Heart left ventricle (tissue), 16 donors: ENCODE results near the gene GRM2. TPM values are rescaled to one million over a fixed set of nuclear protein-coding genes. Genes with fewer than 3 reads are reported as not detected.

Source experiments
- ATAC-seq, 4 donors: fragments of 200-7000 bp; cut with Tn5 transposase; one replicate each; pipeline ENCODE4 v1.9.1; 2020 to 2022; ENCODE audit warnings: moderate library complexity in 4 of 4, mild to moderate bottlenecking in 3 of 4, moderate number of reproducible peaks in 1 of 4
- DNase-seq, 5 donors: peaks; one replicate each; pipeline ENCODE4 v3.0.0-alpha.2; 2020
- H3K27ac ChIP-seq, 12 donors: fragments of 200-600 bp; sonication (generic) in 4 of 12; one replicate each; pipeline versions ENCODE4 v1.5.0 to v1.8.0; 2016 to 2022; ENCODE audit warnings: mild to moderate bottlenecking in 2 of 12
- H3K27me3 ChIP-seq, 9 donors: fragments of 200-600 bp; sonication (generic) in 2 of 9; one replicate each; pipeline versions ENCODE4 v1.5.1 to v1.8.0; 2016 to 2022; ENCODE audit warnings: mild to moderate bottlenecking in 3 of 9
- H3K36me3 ChIP-seq, 9 donors: fragments of 200-600 bp; sonication (generic) in 2 of 9; one replicate each; pipeline versions ENCODE4 v1.5.0 to v1.8.0; 2018 to 2022; ENCODE audit warnings: mild to moderate bottlenecking in 2 of 9
- H3K4me1 ChIP-seq, 12 donors: fragments of 200-600 bp; sonication (generic) in 4 of 12; one replicate each; pipeline versions ENCODE4 v1.5.0 to v1.8.0; 2016 to 2022; ENCODE audit warnings: mild to moderate bottlenecking in 3 of 12
- H3K4me3 ChIP-seq, 12 donors: fragments of 200-600 bp; sonication (generic) in 4 of 12; one replicate each; pipeline versions ENCODE4 v1.5.0 to v1.8.0; 2017 to 2022; ENCODE audit warnings: mild to moderate bottlenecking in 9 of 12, moderate library complexity in 4 of 12
- H3K9me3 ChIP-seq, 12 donors: fragments of 200-600 bp; sonication (generic) in 4 of 12; one replicate each; pipeline versions ENCODE4 v1.5.0 to v1.8.0; 2016 to 2022; ENCODE audit warnings: mild to moderate bottlenecking in 1 of 12
- POLR2A ChIP-seq, 2 donors: fragments of 450-650 bp; IDR thresholded peaks; one replicate each; pipeline ENCODE4 v1.6.1; 2017; ENCODE audit warnings: antibody characterized with exemption in 2 of 2, mild to moderate bottlenecking in 2 of 2, moderate library complexity in 2 of 2
- WGBS, 4 donors: extraction: QIAGEN DNeasy Blood & Tissue Kit in 2 of 4; methylation state at CpG; one replicate each; pipeline versions ENCODE4 v1.1.5 to v1.1.7; 2013 to 2018; 5-methylcytosine and 5-hydroxymethylcytosine counted together
- intact Hi-C, 10 donors: fragments of 100-400 bp; cut with DNase I; formaldehyde crosslinking; loops; one replicate each; pipeline versions ENCODE4 v1.11.1 to v1.14.2; 2022
- polyA plus RNA-seq, 2 donors: library from polyadenylated mRNA; stranded (reverse); fragments of 200-250 nt; gene quantifications; one replicate each; pipeline ENCODE4 v1.2.3, GENCODE V29; 2013
- total RNA-seq, 9 donors: library from RNA; depleted of rRNA in 2 of 9; stranded (reverse); fragments of >200 nt in 2 of 9; fragmentation: NEBNext Ultra II Directional in 3 of 9; extraction: Animal tissue kit (Norgen Biotek cat#: 25700) in 3 of 9; gene quantifications; one replicate each; pipeline versions ENCODE4 v1.1.0 to v1.2.4, GENCODE V29; 2016 to 2023
- TF ChIP-seq, protein P1 (sequence below), 12 donors: fragments of 200-600 bp; sonication (generic) in 4 of 12; IDR thresholded peaks; one replicate each; pipeline versions ENCODE4 v1.5.0 to v1.8.0; 2018 to 2022; ENCODE audit warnings: antibody characterized with exemption in 12 of 12, mild to moderate bottlenecking in 5 of 12
- donor health status: ischemic (EF 13 %, LVEDD 7.1; RV severe dilation, severe dysfunction).
- donor health status: healthy with polysubstance abuse.
- donor health status: DM: no; HTN: yes; CAD: no.
- donor health status: DM: no; HTN: no; CAD: no.
- donor health status: ischemic (EF 25% LVEDD 6.9; RV normal size, moderate dysfunction).
- donor health status: ischemic (EF 25% LVEDD 5.7; RV mildly dilated, moderate dysfunction).
- donor health status: healthy.
- donor health status: DM: yes; HTN: yes; CAD: no.
- donor health status: ischemic (EF 35%, LVEDD 5.7; RV mildly dilated, moderate dysfunction).
- donor health status: nonischemic (EF 11% LVEDD 7.7; RV severe dilation, severe dysfunction).
- donor health status: DM: yes; HTN: yes; CAD: no.
- donor health status: PGD.
- donor health status: ischemic (EF 29% LVEDD 5.4; RV normal size, mild dysfunction).
- donor health status: nonischemic (EF 23%, LVEDD 6.1; RV moderate dilation, normal function).

The GRM2 gene
- total and polyA plus RNA-seq, 11 donors, result 0.03 to 0.95 (median 0.40) TPM; not detected in 2

DNA sequence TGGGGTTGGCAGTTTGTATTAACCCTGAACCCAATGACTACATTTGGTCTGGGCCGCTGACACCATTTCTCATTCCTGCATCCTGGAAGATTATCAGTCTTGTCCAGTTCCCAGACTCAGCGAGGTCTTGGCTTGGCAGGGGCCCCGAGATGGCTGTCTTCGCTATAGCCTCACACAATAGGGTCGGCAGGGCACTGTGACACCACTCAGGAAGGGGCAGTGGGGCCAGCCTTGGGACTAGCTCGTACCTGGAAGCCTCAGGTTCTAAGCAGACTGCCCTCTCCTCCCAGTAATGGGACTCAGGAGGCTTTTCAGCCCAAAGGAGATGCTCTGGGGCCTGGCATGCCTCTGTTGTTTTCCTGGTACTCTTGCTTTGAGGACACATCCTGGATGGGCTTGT, 26.7 kb upstream of the GRM2 start:
- Histone ChIP-seq H3K27me3 (no peaks in the 10 kb centered on the region), H3K4me3 (no peak overlapping the region), H3K9me3 (no peaks in the 10 kb centered on the region), H3K27ac (peak overlapping the region in 8 of 12 donors; percentile 31 to 81 (median 48)), H3K36me3 (peaks cover 0 to 60% (median 22%) of the 10 kb centered on the region in 9 donors), H3K4me1 (peaks cover 14 to 78% (median 62%) of the 10 kb centered on the region in 12 donors)
- ATAC-seq (no peak), DNase-seq (peak in 3 of 5 donors; percentile 11 to 19 (median 16))
- WGBS, 4 donors, result 60 to 84% (median 75%) methylated on average over 2 to 6 of the region's 6 CpGs
- intact Hi-C loops, result loop anchor here in 7 of 10 donors (5.0 to 10.0 kb wide), 5 partner anchors 38 to 1065 kb away; partner anchors contain the start of genes MANF (in 3 of the 7), DCAF1 (in 2 of the 7), CISH (in 1 of the 7) and MAPKAPK3 (in 1 of the 7)
- no peak for TF ChIP-seq POLR2A (IDR thresholded peaks at IDR 0.05)
- TF ChIP-seq, protein P1, sequence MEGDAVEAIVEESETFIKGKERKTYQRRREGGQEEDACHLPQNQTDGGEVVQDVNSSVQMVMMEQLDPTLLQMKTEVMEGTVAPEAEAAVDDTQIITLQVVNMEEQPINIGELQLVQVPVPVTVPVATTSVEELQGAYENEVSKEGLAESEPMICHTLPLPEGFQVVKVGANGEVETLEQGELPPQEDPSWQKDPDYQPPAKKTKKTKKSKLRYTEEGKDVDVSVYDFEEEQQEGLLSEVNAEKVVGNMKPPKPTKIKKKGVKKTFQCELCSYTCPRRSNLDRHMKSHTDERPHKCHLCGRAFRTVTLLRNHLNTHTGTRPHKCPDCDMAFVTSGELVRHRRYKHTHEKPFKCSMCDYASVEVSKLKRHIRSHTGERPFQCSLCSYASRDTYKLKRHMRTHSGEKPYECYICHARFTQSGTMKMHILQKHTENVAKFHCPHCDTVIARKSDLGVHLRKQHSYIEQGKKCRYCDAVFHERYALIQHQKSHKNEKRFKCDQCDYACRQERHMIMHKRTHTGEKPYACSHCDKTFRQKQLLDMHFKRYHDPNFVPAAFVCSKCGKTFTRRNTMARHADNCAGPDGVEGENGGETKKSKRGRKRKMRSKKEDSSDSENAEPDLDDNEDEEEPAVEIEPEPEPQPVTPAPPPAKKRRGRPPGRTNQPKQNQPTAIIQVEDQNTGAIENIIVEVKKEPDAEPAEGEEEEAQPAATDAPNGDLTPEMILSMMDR (IDR thresholded peaks at IDR 0.05), result no peak

DNA sequence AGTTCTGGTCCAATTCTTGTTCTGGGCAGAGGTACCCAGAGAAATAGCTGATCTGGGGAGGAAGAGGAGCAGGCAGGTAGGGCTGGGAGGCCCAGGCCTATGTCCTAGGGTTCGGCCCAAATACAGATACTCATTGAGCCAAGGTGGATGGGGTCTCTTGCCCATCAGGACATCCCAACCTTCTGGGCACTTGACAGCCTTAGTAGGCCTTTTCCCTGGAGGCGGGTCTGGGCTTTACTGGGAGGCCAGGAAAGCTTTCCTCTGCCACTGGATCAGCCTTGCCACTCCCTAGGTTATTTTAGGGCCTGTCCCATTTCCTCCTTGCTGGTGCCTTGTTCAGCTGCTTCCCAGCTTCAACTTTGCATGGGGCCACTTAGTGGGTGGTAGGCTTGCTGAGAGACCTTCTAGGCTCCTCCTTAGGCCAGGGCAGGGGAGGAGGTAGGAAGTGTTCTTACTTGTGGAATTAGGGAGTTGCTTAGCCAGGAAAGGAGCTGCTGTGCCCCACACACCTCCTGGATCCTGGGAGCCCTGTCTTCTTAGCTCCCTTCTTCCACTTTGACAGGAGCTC, 26.1 kb upstream of the GRM2 start:
- H3K4me3 ChIP-seq, result no peak overlapping the region
- intact Hi-C loops, result loop anchor here in 7 of 10 donors (5.0 to 10.0 kb wide), 5 partner anchors 38 to 1066 kb away; partner anchors contain the start of genes MANF (in 3 of the 7), DCAF1 (in 2 of the 7), CISH (in 1 of the 7) and MAPKAPK3 (in 1 of the 7)
- peaks cover 0 to 60% (median 20%) of the 10 kb centered on the region in 9 donors for H3K36me3 ChIP-seq
- DNase-seq (peak in 3 of 5 donors; percentile 2 to 14 (median 11)), ATAC-seq (no peak)
- no peaks in the 10 kb centered on the region for H3K27me3 ChIP-seq
- peak overlapping the region in 10 of 12 donors; percentile 27 to 81 (median 46) for H3K27ac ChIP-seq
- TF ChIP-seq, protein P1 (IDR thresholded peaks at IDR 0.05), result no peak
- TF ChIP-seq POLR2A (IDR thresholded peaks at IDR 0.05), result no peak
- peaks cover 19 to 80% (median 65%) of the 10 kb centered on the region in 12 donors for H3K4me1 ChIP-seq
- H3K9me3 ChIP-seq, result no peaks in the 10 kb centered on the region
- WGBS, 4 donors, result 85 to 93% (median 89%) methylated on average over 2 of the region's 2 CpGs

DNA sequence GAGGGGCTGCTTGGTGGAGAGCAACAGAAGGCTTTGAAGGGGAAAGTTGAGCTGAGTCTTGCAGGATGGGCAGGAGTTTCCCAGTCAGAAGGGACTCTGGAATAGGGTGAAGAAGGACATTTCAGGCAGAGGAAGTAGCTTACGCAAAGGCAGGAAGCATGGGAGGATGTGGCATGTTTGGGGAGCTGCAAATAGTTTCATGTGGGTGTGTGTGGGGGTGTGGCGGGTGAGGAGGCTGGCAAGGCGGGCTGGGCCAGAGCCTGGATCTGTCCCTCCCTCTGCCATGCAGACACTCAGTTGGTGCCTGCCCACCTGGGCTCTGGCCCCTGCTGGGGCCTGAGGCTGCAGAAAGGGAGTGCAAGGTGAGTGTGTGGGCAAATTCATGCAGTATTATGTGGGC, 25.4 kb upstream of the GRM2 start:
- DNase-seq (peak in 4 of 5 donors; percentile 48 to 72 (median 54)), ATAC-seq (peak; percentile 9 to 43 (median 26))
- Histone ChIP-seq H3K27me3 (no peaks in the 10 kb centered on the region), H3K36me3 (peaks cover 0 to 56% (median 17%) of the 10 kb centered on the region in 9 donors), H3K4me3 (peak overlapping the region in 1 of 12 donors; percentile 17), H3K9me3 (no peaks in the 10 kb centered on the region), H3K27ac (peak overlapping the region in 10 of 12 donors; percentile 27 to 81 (median 58)), H3K4me1 (peaks cover 22 to 87% (median 72%) of the 10 kb centered on the region in 12 donors)
- intact Hi-C loops, result loop anchor here in 7 of 10 donors (5.0 to 10.0 kb wide), 5 partner anchors 39 to 1067 kb away; partner anchors contain the start of genes MANF (in 3 of the 7), DCAF1 (in 2 of the 7), CISH (in 1 of the 7) and MAPKAPK3 (in 1 of the 7)
- TF ChIP-seq POLR2A (IDR thresholded peaks at IDR 0.05), result no peak
- TF ChIP-seq, protein P1 (IDR thresholded peaks at IDR 0.05), result no peak
- 41 to 73% (median 59%) methylated on average over 3 of the region's 3 CpGs for WGBS, 4 donors

DNA sequence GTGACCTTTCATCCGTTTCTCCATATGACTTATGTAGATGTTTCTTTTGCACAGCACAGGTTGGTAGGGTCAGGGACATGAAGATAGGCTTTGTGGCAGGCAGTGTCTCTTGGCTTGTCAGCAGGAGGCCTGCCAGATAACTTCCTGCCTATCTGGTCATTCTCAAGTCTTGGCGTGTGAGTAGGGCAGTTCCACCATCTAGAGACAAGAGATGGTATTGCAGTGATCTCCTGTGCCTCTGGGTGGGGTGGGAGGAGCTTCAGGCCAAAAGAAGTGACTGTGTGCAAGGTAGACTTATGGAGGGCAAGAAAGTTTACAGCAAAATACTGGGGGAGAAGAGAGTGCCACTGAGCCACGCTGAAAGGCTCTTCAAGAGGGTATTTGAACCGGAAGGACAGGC, 24.8 kb upstream of the GRM2 start:
- Histone ChIP-seq H3K27ac (peak overlapping the region in 10 of 12 donors; percentile 27 to 92 (median 58)), H3K4me1 (peaks cover 22 to 93% (median 79%) of the 10 kb centered on the region in 12 donors), H3K36me3 (peaks cover 0 to 50% (median 12%) of the 10 kb centered on the region in 9 donors), H3K4me3 (peak overlapping the region in 1 of 12 donors; percentile 17), H3K9me3 (no peaks in the 10 kb centered on the region), H3K27me3 (no peaks in the 10 kb centered on the region)
- TF ChIP-seq POLR2A (IDR thresholded peaks at IDR 0.05), result no peak
- TF ChIP-seq, protein P1 (IDR thresholded peaks at IDR 0.05), result peak; percentile 70 to 83 (median 79)
- intact Hi-C loops, result loop anchor here in 9 of 10 donors (1.0 to 10.0 kb wide), 8 partner anchors 40 to 1067 kb away; partner anchors contain the start of genes DCAF1 (in 4 of the 9), MANF (in 3 of the 9), CISH (in 1 of the 9) and MAPKAPK3 (in 1 of the 9)
- peak; percentile 25 to 81 (median 78) for DNase-seq
- 17 to 20% (median 18%) methylated on average over 4 of the region's 4 CpGs for WGBS, 4 donors
- ATAC-seq, result peak; percentile 71 to 76 (median 72)
